PFSK-1 (cell line): ENCODE results near the gene KAT2B.

Experiments
- FOXP2 ChIP-seq: optimal IDR thresholded peaks from 2 replicates; pipeline ENCODE3; 2011; ENCODE audit warnings: borderline replicate concordance, control low read depth, inconsistent platforms; ENCODE audit not compliant: insufficient read depth; ENCODE audit errors: extremely low read length, extremely low read depth
- POLR2AphosphoS5 ChIP-seq: IDR thresholded peaks from 2 replicates; pipeline ENCODE4 v1.6.1; 2012; ENCODE audit warnings: low read depth, mild to moderate bottlenecking, control low read depth, low read length, moderate library complexity
- REST ChIP-seq, 2 experiments: IDR thresholded peaks; 2 replicates each; pipeline versions ENCODE4 v1.6.1 to v1.8.0; 2011 to 2012; ENCODE audit warnings: low read depth in 2 of 2, low read length in 2 of 2, control low read depth in 1 of 2, inconsistent platforms in 1 of 2, mild to moderate bottlenecking in 1 of 2, moderate library complexity in 1 of 2; ENCODE audit not compliant: insufficient read depth in 1 of 2
- TAF1 ChIP-seq: IDR thresholded peaks from 2 replicates; pipeline ENCODE4 v1.6.1; 2012; ENCODE audit warnings: low read length, control low read depth, borderline replicate concordance; ENCODE audit not compliant: insufficient read depth

DNA sequence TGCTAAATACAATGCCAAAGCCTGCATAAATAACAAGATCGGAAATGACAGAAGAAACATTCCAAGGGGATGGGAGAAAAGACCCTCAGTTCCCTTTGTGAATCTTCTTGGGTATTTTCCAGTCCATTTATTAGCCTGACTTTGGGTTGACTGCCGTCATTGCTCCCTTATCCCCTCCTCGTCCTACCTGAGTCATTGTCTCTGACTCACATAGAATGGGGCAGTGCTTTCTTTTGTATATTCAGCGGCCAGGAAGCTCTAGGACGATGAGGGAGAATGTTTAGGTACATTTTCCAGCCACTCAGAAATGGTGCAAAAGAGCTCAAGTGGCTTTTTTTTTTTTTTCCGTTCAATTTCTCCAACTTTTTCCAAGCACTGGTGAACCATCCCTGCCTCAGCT is 71.6 kb downstream of the KAT2B start:
- TF ChIP-seq TAF1 = no peak
- no peak for TF ChIP-seq POLR2AphosphoS5
- TF ChIP-seq REST (IDR thresholded peaks at IDR 0.05; ENCODE audit: insufficient read depth in 1 of 2, low read depth in 2 of 2, low read length in 2 of 2) = no peak
- TF ChIP-seq FOXP2 = no peak
